Calu3 (cell line): ENCODE measurements around the gene ASRGL1. TPM values are rescaled to one million over a fixed set of nuclear protein-coding genes. Genes with fewer than 3 reads are reported as not detected.

ENCODE experiments used
- BruUV-seq: library from RNA; stranded (reverse); fragments of 400-500 nt; replicated peaks from 2 replicates; lab custom pipeline; 2021; lab: Mats Ljungman, UMichigan
- CTCF ChIA-PET: fragments of 300-600 bp; sonication (Branson Sonifier 250); formaldehyde crosslinking; loops from one replicate; lab custom pipeline; 2022; ENCODE audit warnings: antibody characterized with exemption; lab: Charles Lee
- DNase-seq: peaks from one replicate; pipeline ENCODE4 v3.0.0; 2022
- H3K27ac Mint-ChIP-seq: one replicate; pipeline ENCODE4 v1.8.0; 2022; ENCODE audit warnings: mixed read lengths; ENCODE audit not compliant: unreplicated experiment
- H3K27me3 Mint-ChIP-seq: one replicate; pipeline ENCODE4 v1.8.0; 2022; ENCODE audit warnings: mixed read lengths; ENCODE audit not compliant: unreplicated experiment
- H3K36me3 Mint-ChIP-seq: one replicate; pipeline ENCODE4 v1.8.0; 2022; ENCODE audit warnings: mild to moderate bottlenecking, moderate library complexity, mixed read lengths; ENCODE audit not compliant: insufficient read depth, unreplicated experiment
- H3K4me1 Mint-ChIP-seq: one replicate; pipeline ENCODE4 v1.8.0; 2022; ENCODE audit warnings: mild to moderate bottlenecking, low read depth, mixed read lengths; ENCODE audit not compliant: unreplicated experiment
- H3K4me3 Mint-ChIP-seq: one replicate; pipeline ENCODE4 v1.8.0; 2022; ENCODE audit warnings: mild to moderate bottlenecking, low read depth, moderate library complexity, mixed read lengths; ENCODE audit not compliant: unreplicated experiment
- H3K9me3 Mint-ChIP-seq: one replicate; pipeline ENCODE4 v1.8.0; 2022; ENCODE audit warnings: low read depth, mixed read lengths; ENCODE audit not compliant: unreplicated experiment
- intact Hi-C: fragments of 100-400 bp; cut with micrococcal nuclease; formaldehyde crosslinking; loops from one replicate; pipeline ENCODE4 v1.10.0; 2022; ENCODE audit not compliant: unreplicated experiment
- total RNA-seq: library from RNA; stranded (reverse); gene quantifications from 2 replicates; pipeline ENCODE4 v1.2.3, GENCODE V29; 2022
- TF ChIP-seq, protein P1 (sequence below): fragments of 200-600 bp; IDR thresholded peaks from one replicate; pipeline ENCODE4 v1.8.0; 2022; ENCODE audit warnings: antibody characterized with exemption; ENCODE audit not compliant: unreplicated experiment

ASRGL1 gene
- total RNA-seq, 1 experiment from 2014 or later, result 30.3 TPM

DNA sequence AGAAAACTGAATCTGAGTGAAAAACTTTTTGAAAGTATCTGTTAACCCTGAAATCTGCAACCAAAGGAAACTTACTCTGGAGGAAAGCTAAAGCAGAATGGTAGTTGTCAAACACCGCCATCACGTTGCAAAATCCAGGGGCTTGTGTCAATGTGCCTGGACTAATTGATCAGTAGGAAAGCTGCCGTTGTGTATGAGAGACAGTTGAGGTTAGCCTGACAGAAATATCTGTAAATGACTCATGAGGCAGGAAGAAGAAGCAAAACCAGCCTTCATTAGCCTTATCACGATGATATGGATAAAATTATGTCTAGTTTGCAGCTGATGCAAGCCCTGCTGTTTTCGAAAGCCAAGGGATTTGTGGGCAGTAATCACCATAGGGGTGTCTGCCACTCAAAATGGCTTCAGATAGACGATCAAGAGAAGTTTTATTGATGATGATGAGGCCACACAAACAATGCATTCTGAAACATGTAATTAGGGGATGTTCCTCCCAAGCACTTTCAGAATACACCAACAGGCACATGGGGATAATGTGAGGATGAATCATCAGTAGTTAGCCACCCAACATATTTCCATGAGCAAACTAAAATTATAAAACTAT lies 90.5 kb downstream of the ASRGL1 start:
- Mint-ChIP-seq H3K36me3 (peaks cover 26% of the 10 kb centered on the region), H3K4me3 (no peak overlapping the region), H3K27me3 (peaks cover 24% of the 10 kb centered on the region), H3K4me1 (peaks cover 41% of the 10 kb centered on the region), H3K27ac (no peak overlapping the region), H3K9me3 (no peaks in the 10 kb centered on the region)
- CTCF ChIA-PET, result interaction anchor here (1.1 to 1.5 kb wide), 2 partner anchors 115 to 132 kb away, joined by 3 to 4 read pairs; no protein-coding TSS in a partner anchor
- intact Hi-C loops, result loop anchor here (2.0 kb wide), 1 partner anchor 115 kb away; no protein-coding TSS in a partner anchor
- no TSS peak for BruUV-seq
- TF ChIP-seq, protein P1, sequence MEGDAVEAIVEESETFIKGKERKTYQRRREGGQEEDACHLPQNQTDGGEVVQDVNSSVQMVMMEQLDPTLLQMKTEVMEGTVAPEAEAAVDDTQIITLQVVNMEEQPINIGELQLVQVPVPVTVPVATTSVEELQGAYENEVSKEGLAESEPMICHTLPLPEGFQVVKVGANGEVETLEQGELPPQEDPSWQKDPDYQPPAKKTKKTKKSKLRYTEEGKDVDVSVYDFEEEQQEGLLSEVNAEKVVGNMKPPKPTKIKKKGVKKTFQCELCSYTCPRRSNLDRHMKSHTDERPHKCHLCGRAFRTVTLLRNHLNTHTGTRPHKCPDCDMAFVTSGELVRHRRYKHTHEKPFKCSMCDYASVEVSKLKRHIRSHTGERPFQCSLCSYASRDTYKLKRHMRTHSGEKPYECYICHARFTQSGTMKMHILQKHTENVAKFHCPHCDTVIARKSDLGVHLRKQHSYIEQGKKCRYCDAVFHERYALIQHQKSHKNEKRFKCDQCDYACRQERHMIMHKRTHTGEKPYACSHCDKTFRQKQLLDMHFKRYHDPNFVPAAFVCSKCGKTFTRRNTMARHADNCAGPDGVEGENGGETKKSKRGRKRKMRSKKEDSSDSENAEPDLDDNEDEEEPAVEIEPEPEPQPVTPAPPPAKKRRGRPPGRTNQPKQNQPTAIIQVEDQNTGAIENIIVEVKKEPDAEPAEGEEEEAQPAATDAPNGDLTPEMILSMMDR, result no peak
- DNase-seq, result no peak

DNA sequence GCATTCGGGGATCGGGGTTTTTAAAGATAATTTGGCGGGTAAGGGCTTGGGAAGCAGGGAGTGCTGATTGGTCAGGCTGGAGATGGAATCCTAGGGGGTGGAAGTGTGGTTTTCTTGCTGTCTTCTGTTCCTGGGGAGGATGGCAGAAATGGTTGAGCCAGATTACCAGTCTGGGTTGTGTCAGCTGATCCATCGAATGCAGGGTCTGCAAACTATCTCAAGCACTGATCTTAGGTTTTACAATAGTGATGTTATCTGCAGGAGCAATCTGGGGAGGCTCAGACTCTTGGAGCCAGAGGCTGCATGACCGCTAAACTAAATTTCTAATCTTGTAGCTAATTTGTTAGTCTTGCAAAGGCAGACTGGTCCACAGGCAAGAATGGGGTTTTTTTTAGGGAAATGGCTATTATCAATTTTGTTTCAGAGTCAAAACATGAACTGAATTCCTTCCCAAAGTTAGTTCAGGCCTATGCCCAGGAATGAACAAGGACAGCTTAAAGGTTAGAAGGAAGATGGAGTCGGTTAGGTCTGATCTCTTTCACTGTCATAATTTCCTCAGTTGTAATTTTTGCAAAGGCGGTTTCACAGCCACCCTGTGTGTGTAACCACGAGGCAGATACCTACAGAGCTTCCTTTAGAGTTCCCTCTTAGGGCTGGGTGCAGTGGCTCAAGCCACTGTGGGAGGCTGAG lies 91.8 kb downstream of the ASRGL1 start:
- H3K9me3 Mint-ChIP-seq, result no peaks in the 10 kb centered on the region
- peaks cover 27% of the 10 kb centered on the region for H3K36me3 Mint-ChIP-seq
- intact Hi-C loops, result no loop called here
- TF ChIP-seq, protein P1, result no peak
- CTCF ChIA-PET, result no interaction called here
- DNase-seq, result no peak
- H3K4me3 Mint-ChIP-seq, result no peak overlapping the region
- H3K4me1 Mint-ChIP-seq, result peaks cover 43% of the 10 kb centered on the region
- BruUV-seq, result no TSS peak
- H3K27ac Mint-ChIP-seq, result no peak overlapping the region
- H3K27me3 Mint-ChIP-seq, result peaks cover 15% of the 10 kb centered on the region

DNA sequence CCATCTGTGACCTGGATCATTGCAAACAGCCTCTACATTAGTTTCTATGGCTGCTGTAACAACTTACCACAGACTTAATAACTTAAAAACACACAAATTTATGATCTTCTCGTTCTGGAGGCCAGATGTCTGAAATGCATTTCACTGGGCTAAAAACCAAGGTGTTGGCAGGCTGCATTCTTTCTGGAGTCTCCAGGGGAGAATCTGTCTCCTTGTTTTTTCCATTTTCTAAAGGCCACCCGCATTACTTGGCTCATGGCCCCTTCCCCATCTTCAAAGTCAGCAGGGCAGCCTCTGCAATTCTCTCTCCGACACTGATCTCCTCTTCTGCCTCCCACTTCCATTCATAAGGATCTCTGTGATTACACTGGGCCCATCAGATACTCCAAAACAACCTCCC lies 93.2 kb downstream of the ASRGL1 start:
- Mint-ChIP-seq H3K9me3 (no peaks in the 10 kb centered on the region), H3K27me3 (peaks cover 18% of the 10 kb centered on the region), H3K27ac (no peak overlapping the region), H3K36me3 (peaks cover 23% of the 10 kb centered on the region), H3K4me1 (peaks cover 55% of the 10 kb centered on the region), H3K4me3 (no peak overlapping the region)
- TF ChIP-seq, protein P1, result no peak
- no peak for DNase-seq
- intact Hi-C loops, result loop anchor here (5.0 kb wide), 2 partner anchors 38 to 52 kb away; no protein-coding TSS in a partner anchor
- no TSS peak for BruUV-seq
- CTCF ChIA-PET, result no interaction called here

DNA sequence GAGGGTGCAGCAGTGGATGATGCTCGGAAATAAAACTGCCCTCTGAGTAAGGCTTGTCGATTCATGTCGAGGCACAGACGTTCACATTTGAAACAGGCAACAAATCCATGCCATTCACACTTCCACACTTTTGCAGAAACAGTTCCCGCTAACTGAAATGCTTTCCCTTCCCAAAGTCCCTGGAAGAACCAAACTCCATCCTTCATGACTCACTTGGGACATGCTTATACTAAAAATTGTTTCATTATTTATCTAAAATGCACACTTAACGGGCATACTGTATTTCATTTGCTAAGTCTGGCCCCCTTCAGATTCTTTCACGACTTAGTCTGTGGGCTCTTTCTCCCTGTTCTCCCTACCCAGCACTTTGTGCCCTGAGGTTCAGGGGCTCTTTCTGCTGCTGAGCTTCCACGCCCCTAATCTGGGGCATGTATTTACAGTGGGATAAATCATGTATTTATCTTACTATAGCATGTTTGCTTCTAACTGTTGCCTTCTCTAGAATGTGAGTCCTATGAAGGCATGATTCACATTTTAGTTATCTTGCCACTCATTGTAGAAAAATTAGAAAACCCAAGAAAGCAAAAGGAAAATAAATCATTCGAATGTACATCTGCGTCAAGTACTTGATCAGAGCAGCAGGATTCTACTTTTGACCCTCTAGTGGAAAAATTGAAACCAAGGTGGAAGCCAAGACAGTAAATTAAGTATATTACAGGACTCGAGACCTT lies 94.1 kb downstream of the ASRGL1 start:
- peaks cover 23% of the 10 kb centered on the region for H3K36me3 Mint-ChIP-seq
- H3K4me1 Mint-ChIP-seq, result peaks cover 50% of the 10 kb centered on the region
- peaks cover 19% of the 10 kb centered on the region for H3K27me3 Mint-ChIP-seq
- intact Hi-C loops, result loop anchor here (5.0 kb wide), 2 partner anchors 39 to 51 kb away; no protein-coding TSS in a partner anchor
- no TSS peak for BruUV-seq
- H3K27ac Mint-ChIP-seq, result peak overlapping the region; percentile 37
- CTCF ChIA-PET, result no interaction called here
- H3K9me3 Mint-ChIP-seq, result no peaks in the 10 kb centered on the region
- no peak overlapping the region for H3K4me3 Mint-ChIP-seq
- TF ChIP-seq, protein P1, result no peak
- no peak for DNase-seq
